ENCODE measurements around the gene RBMS2.
A peak's percentile ranks its signal among the peaks of the same experiment; 100 is the strongest.

The RBMS2 gene

GRCh38 chr12:56589783-56590182 lies 68.2 kb downstream of the RBMS2 start:
- no peak for DNase-seq

DNA sequence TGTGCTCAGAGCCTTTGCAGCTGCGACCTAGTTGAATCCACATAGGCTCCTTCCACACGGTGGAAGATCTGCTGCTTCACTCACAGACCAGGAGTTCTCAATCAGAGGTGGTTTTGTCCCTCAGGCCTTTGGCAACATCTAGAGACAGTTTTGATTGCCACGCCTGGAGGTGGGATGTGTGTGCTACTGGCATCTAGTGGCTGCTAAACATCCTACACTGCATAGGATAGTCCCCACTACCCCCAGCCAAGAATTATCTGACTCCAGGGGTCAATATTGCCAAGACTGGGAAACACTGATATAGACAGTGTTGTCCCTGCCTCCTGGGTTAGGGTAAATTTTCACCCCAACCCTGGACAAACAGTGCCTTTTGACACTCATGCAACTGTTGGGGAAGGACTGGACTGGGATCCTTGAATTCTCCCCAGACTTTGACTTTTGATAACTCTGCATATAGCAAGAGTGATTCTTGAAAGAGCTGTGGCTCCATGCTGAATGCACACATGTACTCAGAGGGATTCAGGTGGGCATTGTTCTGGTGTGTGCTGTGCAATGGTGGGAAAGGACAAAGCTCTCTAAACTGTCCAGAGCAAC lies 68.7 kb downstream of the RBMS2 start:
- DNase-seq, result no peak

DNA sequence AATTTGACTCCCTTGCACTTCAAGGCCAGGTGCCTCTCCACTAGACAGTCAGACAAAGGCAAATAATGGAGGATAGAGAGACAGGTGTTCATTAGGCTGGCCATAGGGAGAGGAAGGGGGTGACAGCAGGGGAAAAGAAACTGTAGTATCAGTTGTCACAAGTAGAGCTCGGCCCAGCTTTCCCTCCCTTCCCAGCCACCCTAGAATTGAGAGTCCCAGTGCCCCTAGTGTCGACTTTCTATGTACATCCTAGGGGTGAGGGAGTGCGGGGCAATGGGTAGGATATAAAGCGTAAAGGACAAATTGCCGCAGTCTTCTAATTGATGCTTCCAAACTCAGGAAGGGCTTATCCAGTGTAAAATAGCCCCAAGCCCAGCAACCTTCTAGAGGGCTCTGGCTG lies 69.5 kb downstream of the RBMS2 start:
- DNase-seq, result no peak

DNA sequence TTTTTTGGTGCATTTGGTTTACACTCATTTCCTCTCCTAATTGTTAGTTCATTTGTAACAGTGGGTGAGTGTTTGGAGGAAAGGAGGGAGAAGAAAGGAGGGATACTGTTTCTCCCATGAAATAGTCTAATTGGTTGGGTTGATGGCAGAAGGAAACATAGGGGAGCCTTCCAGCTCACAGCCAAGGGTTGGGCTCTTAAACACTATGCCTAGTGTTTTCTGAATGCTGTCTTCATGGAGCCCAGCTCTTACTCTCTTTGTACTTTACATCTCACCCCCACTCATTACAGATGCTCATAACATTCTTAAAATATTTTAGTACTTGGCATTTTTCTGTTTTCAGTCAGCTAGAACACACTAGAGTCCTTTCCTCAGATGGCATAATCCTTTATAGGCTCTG lies 70.3 kb downstream of the RBMS2 start:
- DNase-seq, result no peak

- peak; percentile 58 for DNase-seq
Observed at GRCh38 chr12:56593909-56594621, 72.4 kb downstream of the RBMS2 start.

DNA sequence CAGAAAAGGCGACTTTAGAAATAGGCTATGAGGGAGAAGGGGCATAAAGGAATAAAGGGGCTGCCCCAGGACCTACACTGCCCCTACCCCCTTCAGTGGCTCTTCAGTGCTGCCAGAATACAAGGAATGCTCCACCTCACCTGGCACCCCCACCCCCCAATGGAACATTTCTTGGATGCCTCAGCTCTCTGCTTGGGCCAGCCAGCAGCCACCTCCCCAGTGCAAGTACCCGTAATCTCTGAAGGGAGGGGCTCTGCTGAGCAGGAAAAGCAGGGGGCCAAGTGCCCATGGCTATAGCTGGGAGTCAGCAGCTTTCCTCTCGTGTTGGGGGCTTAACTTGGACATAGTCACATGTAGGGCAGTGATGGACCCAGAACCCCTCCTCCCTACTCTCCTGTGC lies 75.2 kb downstream of the RBMS2 start:
- no peak for DNase-seq

DNA sequence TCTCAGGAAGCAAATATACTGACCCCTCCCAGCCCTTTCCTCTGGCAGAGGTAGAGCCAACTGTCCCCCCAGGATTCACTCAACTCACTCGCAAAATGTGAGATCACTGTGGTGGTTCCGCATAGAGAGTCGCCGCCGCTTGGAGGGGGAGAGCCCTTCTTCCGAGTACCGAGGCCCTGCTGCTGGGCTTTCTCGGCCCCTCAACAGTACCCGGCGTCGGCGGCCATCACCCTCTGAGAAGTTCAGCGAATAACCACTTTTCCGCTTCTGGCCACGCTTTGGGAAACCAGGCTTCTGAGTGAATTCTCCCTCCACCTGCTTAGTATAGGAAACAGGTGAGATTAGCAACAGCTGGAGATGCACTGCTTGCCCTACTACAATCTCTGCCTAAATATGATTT lies 77.4 kb downstream of the RBMS2 start:
- DNase-seq, result no peak

DNA sequence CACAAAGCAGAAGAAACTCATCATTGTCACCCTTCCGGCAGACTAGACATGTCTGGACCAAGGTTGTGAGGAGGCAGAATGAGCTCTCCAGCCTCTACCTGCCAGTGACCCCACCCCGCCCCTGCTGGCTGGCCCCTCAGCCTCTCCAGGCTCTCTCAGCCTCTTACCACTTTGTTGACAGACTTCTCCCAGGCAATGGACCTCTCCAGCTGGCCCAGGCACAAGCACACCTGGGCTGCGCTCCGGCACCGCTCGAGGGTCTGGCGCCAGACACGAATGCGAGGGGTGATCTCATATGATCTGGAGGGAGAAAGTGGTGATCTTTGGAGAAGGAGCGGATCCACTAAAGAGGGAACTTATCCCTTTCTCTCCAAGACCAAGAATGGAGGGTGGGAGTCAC lies 78.2 kb downstream of the RBMS2 start:
- no peak for DNase-seq

- DNase-seq, result no peak
Observed at GRCh38 chr12:56600753-56601152, 79.1 kb downstream of the RBMS2 start.

DNA sequence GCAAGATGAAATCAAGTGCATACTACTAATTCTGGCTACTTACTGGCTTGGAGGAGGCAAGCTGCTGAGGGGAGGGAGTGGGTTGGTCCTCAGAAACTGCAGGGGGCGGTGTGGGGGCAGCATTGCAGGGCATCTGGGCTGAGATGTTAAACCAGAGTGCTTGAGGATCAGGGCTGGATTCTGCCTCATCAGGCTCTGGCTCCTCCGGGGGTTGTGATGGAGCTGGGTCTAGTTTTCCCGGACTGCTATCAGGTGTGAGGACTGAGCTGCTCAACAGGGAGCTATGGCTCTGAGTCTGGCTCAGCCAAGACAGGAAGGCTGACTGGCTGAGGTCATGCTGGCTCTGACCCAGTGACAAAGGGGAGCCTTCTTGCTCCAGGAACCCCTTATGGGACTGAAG lies 79.9 kb downstream of the RBMS2 start:
- peak; percentile 16 for DNase-seq

GRCh38 chr12:56602239-56602638 lies 80.6 kb downstream of the RBMS2 start:
- no peak for DNase-seq

DNA sequence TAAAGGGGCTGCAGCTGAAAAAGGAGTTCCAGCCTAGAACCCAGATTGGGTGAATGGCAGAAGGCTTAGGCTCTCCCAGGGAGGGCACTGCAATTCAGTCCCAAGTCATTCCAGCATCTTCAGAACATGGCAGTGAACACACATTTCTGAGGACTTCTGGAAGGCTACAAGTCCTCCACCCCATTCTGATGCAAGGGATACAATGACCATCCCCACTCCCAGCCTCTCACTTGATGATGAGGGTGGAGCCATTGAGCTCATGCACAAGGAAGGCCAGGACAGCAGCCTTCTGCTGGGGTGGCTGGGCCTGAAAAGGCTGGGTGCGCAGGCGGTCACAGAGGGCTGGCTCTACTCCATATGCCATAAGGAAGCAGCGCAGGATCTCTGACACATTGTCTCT lies 82.7 kb downstream of the RBMS2 start:
- DNase-seq, result no peak

DNA sequence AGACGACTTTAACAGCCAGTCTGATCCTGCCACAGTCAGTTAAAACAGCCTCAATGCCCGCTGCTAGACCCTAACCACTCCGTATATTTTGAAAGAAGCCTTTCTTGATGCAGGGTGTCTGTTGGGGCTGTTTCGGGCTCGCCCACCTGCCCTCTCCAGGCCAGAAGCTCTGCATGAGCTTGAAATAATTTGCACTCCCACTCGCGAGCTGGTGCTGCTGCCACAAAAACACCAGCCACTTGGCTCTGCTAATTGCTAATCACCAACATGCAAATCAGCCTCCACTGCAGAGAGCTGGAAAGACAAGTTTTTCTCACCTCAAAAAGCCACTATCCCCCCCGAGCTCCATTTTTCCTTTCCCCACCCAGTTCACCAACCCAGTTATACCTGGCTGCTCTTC lies 93.0 kb downstream of the RBMS2 start:
- no peak for DNase-seq

GRCh38 chr12:56616244-56616643 lies 94.6 kb downstream of the RBMS2 start:
- DNase-seq, result no peak

DNA sequence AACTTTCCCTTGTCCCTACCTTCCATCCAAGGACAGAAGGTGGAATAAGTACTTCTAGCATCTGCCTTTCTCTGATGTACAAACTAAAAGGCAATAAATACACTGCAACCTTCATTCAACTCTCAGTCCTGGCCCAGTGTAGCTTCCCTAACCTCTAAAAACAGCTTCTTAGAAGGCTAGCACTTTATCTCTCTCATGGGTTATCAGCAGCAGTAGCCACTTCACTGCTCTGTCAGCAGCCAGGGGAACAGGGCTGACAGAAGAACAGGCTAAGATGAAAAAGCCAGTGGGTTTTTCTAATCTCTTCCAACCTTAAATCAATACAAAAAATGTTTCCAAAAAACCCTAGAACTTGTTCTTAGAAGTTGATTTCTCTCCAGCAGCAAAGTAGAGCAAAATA lies 95.3 kb downstream of the RBMS2 start:
- no peak for DNase-seq

GRCh38 chr12:56622535-56622934 lies 100.9 kb downstream of the RBMS2 start:
- DNase-seq, result no peak

DNA sequence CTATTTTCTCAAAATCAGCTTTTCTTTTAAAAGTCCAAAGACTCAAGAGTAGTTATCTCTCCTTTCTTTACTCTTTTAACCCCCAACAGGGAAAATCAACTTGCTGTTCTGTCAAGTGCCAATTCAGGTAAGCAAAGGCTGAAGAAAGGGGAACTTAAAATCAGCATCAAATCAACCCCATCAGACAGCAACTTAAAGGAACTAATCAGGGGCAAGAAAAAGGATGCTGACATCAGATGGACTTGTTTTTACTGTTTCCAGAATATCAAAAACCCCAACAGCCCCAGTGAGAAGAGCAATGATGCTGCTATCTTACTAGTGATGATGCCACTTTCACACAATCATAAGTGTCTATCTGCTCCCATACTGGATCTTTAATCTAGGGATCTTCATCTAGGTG lies 105.1 kb downstream of the RBMS2 start:
- no peak for DNase-seq

- DNase-seq, result peak; percentile 47
Observed at GRCh38 chr12:56628671-56629458, 107.2 kb downstream of the RBMS2 start.

GRCh38 chr12:56629459-56630179 lies 108.0 kb downstream of the RBMS2 start:
- peak; percentile 51 for DNase-seq

DNA sequence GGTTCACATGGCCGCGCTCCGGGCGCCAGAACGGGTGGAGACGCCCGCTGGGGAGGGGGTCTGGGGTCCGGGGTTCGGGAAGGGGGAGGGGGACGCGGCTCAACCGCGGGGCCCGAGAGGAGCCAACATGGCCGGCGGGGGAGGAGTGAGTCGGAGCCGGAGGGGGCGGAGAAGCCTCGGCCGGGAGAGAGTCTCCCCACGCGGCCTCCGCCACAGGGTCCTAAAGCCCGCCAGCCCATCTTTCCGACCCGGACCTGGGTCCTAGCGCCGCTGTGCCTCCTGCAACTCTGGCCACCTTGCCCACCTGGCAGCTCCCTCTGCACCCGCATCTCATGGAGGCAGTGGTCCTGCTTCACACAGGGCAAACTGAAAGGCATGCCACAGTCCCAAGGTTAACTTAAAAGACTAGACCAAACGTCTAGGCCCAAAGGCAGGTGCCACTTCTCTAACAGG lies 108.6 kb downstream of the RBMS2 start, which contains the start of gene BAZ2A:
BAZ2A (minus strand) TSS at position 147 of the 453 bp plus-strand sequence. CDS start 12,796 bp downstream, outside the sequence.
- DNase-seq, result peak; percentile 81

- peak; percentile 58 for DNase-seq
Observed at GRCh38 chr12:56631790-56632700, 110.4 kb downstream of the RBMS2 start.

Measured in stimulated activated CD4-positive, alpha-beta T cell treated with anti-CD3 and anti-CD28 coated beads, Interleukin-12 subunit alpha, Interleukin-12 subunit beta, amount 100 ng/mL, for 4 hours (primary cell).